T-cell (primary cell): ENCODE results near the gene LRCOL1. TPM values are rescaled to one million over a fixed set of nuclear protein-coding genes. Genes with fewer than 3 reads are reported as not detected.

ENCODE experiments used
- ATAC-seq, 4 experiments: fragments of 200-7000 bp in 3 of 4; fragments of 150-1000 bp in 1 of 4; cut with Tn5 transposase; replicated peaks in 1 of 4; 1 replicate in 3 of 4; 2 replicates in 1 of 4; pipeline ENCODE4 v1.10.0; 2021; ENCODE audit warnings: moderate library complexity in 3 of 4, mild to moderate bottlenecking in 2 of 4, moderate number of reproducible peaks in 1 of 4
- CTCF ChIA-PET, 2 donors: fragments of 300-600 bp; sonication (Branson Sonifier 250); formaldehyde crosslinking; loops; one replicate each; lab custom pipeline; 2022; ENCODE audit warnings: antibody characterized with exemption in 2 of 2; lab: Charles Lee
- POLR2A ChIA-PET, 2 donors: fragments of 300-600 bp; sonication (Branson Sonifier 250); formaldehyde crosslinking; loops; one replicate each; lab custom pipeline; 2022; ENCODE audit warnings: antibody characterized with exemption in 2 of 2; lab: Charles Lee
- DNase-seq, 35 experiments: peaks; one replicate each; pipeline versions ENCODE4 v3.0.0 to v3.0.0-alpha.2; 2013 to 2023
- H3K27ac ChIP-seq: one replicate; pipeline ENCODE4 v1.5.1; 2013; ENCODE audit warnings: low read length
- H3K27me3 ChIP-seq, 2 experiments: replicated peaks in 1 of 2; 1 replicate in 1 of 2; 2 replicates in 1 of 2; pipeline versions ENCODE4 v1.6.1 to v1.7.0; 2013; ENCODE audit warnings: low read length in 1 of 2, mixed read lengths in 1 of 2; ENCODE audit not compliant: control insufficient read depth in 2 of 2, insufficient read depth in 2 of 2; ENCODE audit errors: extremely low read depth in 1 of 2
- H3K36me3 ChIP-seq, 2 donors: 1 replicate in 1 of 2; 2 replicates in 1 of 2; pipeline versions ENCODE4 v1.6.1 to v1.7.0; 2013; ENCODE audit warnings: low read length in 1 of 2; ENCODE audit not compliant: control insufficient read depth in 2 of 2, insufficient read depth in 1 of 2; ENCODE audit errors: extremely low read depth in 1 of 2
- H3K4me1 ChIP-seq, 2 experiments: 1 replicate in 1 of 2; 2 replicates in 1 of 2; pipeline versions ENCODE4 v1.6.1 to v1.7.0; 2013; ENCODE audit warnings: low read length in 2 of 2, mixed read lengths in 1 of 2; ENCODE audit not compliant: insufficient read depth in 2 of 2, control insufficient read depth in 1 of 2; ENCODE audit errors: extremely low read depth in 1 of 2
- H3K4me3 ChIP-seq, 2 donors: 1 replicate in 1 of 2; 2 replicates in 1 of 2; pipeline versions ENCODE4 v1.5.1 to v1.7.0; 2013; ENCODE audit warnings: mild to moderate bottlenecking in 2 of 2, low read length in 1 of 2, moderate library complexity in 1 of 2; ENCODE audit not compliant: control insufficient read depth in 1 of 2; ENCODE audit errors: extremely low read depth in 1 of 2
- H3K9me3 ChIP-seq: 2 replicates; pipeline ENCODE4 v1.7.0; 2013
- H3K27ac Mint-ChIP-seq, 2 donors: one replicate each; pipeline ENCODE4 v1.8.0; 2020 to 2021; ENCODE audit warnings: mild to moderate bottlenecking in 2 of 2, mixed read lengths in 2 of 2
- H3K27me3 Mint-ChIP-seq, 2 donors: one replicate each; pipeline ENCODE4 v1.8.0; 2021 to 2022; ENCODE audit warnings: mixed read lengths in 2 of 2
- H3K36me3 Mint-ChIP-seq: one replicate; pipeline ENCODE4 v1.8.0; 2021; ENCODE audit warnings: mixed read lengths
- H3K4me1 Mint-ChIP-seq, 3 donors: one replicate each; pipeline ENCODE4 v1.8.0; 2020 to 2022; ENCODE audit warnings: mixed read lengths in 3 of 3, mild to moderate bottlenecking in 1 of 3
- H3K4me3 Mint-ChIP-seq, 3 donors: one replicate each; pipeline ENCODE4 v1.8.0; 2020 to 2022; ENCODE audit warnings: mild to moderate bottlenecking in 3 of 3, mixed read lengths in 3 of 3, moderate library complexity in 3 of 3
- H3K9me3 Mint-ChIP-seq, 3 donors: one replicate each; pipeline ENCODE4 v1.8.0; 2020 to 2022; ENCODE audit warnings: mixed read lengths in 3 of 3
- WGBS: methylation state at CpG from one replicate; pipeline ENCODE4 v1.1.5; 2013; ENCODE audit warnings: missing lambda C conversion rate; ENCODE audit not compliant: insufficient coverage; 5-methylcytosine and 5-hydroxymethylcytosine counted together
- total RNA-seq, 35 experiments: library from RNA in 6 of 35; stranded (reverse) in 6 of 35; fragments of 120-200 nt in 1 of 35; gene quantifications; one replicate each; pipeline versions ENCODE4 v1.2.1 to v1.2.4 and lab custom pipeline; 2013 to 2026

The LRCOL1 gene
- total RNA-seq, 5 donors from 2014 or later (not counting 1 experiment from before 2014, with no cell fraction given) = not detected

GRCh38 chr12:132556216-132556615 lies 54.2 kb downstream of the LRCOL1 start:
- Mint-ChIP-seq H3K4me3 (no peak overlapping the region), H3K36me3 (peaks cover 15% of the 10 kb centered on the region), H3K27me3 (peaks cover 4 to 13% of the 10 kb centered on the region in 2 donors), H3K9me3 (no peaks in the 10 kb centered on the region), H3K4me1 (peaks cover 10 to 23% (median 14%) of the 10 kb centered on the region in 3 donors), H3K27ac (no peak overlapping the region)
- peaks cover 5 to 30% of the 10 kb centered on the region in 2 experiments for H3K4me1 ChIP-seq
- CTCF ChIA-PET = no interaction called here
- POLR2A ChIA-PET = no interaction called here
- no peaks in the 10 kb centered on the region for H3K9me3 ChIP-seq
- no peak overlapping the region for H3K4me3 ChIP-seq
- ATAC-seq = no peak
- no peak overlapping the region for H3K27ac ChIP-seq
- DNase-seq = no peak
- WGBS = 95% methylated on average over 11 of the region's 16 CpGs
- H3K27me3 ChIP-seq = peaks cover 0 to 41% of the 10 kb centered on the region in 2 experiments
- peaks cover 7 to 9% of the 10 kb centered on the region in 2 donors for H3K36me3 ChIP-seq

- no peaks in the 10 kb centered on the region for H3K9me3 Mint-ChIP-seq
- ATAC-seq (no peak), DNase-seq (no peak)
- 95% methylated on average over 11 of the region's 13 CpGs for WGBS
- no peak overlapping the region for H3K4me3 Mint-ChIP-seq
- Histone ChIP-seq H3K4me1 (peaks cover 4 to 24% of the 10 kb centered on the region in 2 experiments), H3K36me3 (peaks cover 7 to 9% of the 10 kb centered on the region in 2 donors), H3K4me3 (no peak overlapping the region), H3K27ac (no peak overlapping the region), H3K27me3 (peaks cover 0 to 36% of the 10 kb centered on the region in 2 experiments), H3K9me3 (no peaks in the 10 kb centered on the region)
- H3K27me3 Mint-ChIP-seq = peaks cover 4 to 13% of the 10 kb centered on the region in 2 donors
- peaks cover 15% of the 10 kb centered on the region for H3K36me3 Mint-ChIP-seq
- ChIA-PET CTCF (no interaction called here), POLR2A (no interaction called here)
- H3K4me1 Mint-ChIP-seq = peaks cover 10 to 19% (median 13%) of the 10 kb centered on the region in 3 donors
- H3K27ac Mint-ChIP-seq = no peak overlapping the region
Observed at GRCh38 chr12:132555686-132556085, 54.7 kb downstream of the LRCOL1 start.

GRCh38 chr12:132554845-132555630 lies 55.3 kb downstream of the LRCOL1 start:
- 92% methylated on average over 36 of the region's 53 CpGs for WGBS
- ChIA-PET CTCF (no interaction called here), POLR2A (no interaction called here)
- Histone ChIP-seq H3K27me3 (peaks cover 0 to 34% of the 10 kb centered on the region in 2 experiments), H3K4me1 (peaks cover 0 to 22% of the 10 kb centered on the region in 2 experiments), H3K9me3 (no peaks in the 10 kb centered on the region), H3K4me3 (no peak overlapping the region), H3K27ac (no peak overlapping the region), H3K36me3 (peaks cover 9 to 10% of the 10 kb centered on the region in 2 donors)
- Mint-ChIP-seq H3K9me3 (no peaks in the 10 kb centered on the region), H3K4me1 (peaks cover 10 to 18% (median 12%) of the 10 kb centered on the region in 3 donors), H3K36me3 (peaks cover 15% of the 10 kb centered on the region), H3K27ac (no peak overlapping the region), H3K4me3 (no peak overlapping the region), H3K27me3 (peaks cover 4 to 13% of the 10 kb centered on the region in 2 donors)
- no peak for ATAC-seq
- peak in 6 of 35 experiments; percentile 9 to 47 (median 22) for DNase-seq

Other genes with a start within 250 kb of the LRCOL1 start
- gene FBRSL1, start 120.4 kb downstream of the LRCOL1 start, total RNA-seq = 100 to 1,000 TPM in 2 of 5 donors, 10 to 100 TPM in 3; 82.1 to 114 (median 99.3) TPM
- gene P2RX2, start 8.2 kb upstream of the LRCOL1 start, total RNA-seq = not detected
- 10 to 100 TPM; 43.6 to 70.4 (median 66.1) TPM for gene POLE, start 76.8 kb upstream of the LRCOL1 start, total RNA-seq
- 1 to 10 TPM; 3.1 to 8.9 (median 6.5) TPM for gene PXMP2, start 77.0 kb upstream of the LRCOL1 start, total RNA-seq
- gene PGAM5, start 100.3 kb upstream of the LRCOL1 start, total RNA-seq = 10 to 100 TPM; 21.3 to 32.4 (median 31.5) TPM
- gene ANKLE2, start 151.2 kb upstream of the LRCOL1 start, total RNA-seq = 100 to 1,000 TPM in 2 of 5 donors, 10 to 100 TPM in 3; 88.1 to 106 (median 94.3) TPM
- gene GOLGA3, start 218.3 kb upstream of the LRCOL1 start, total RNA-seq = 10 to 100 TPM; 49.1 to 77.9 (median 67.4) TPM